Neural cell (in vitro differentiated cells): ENCODE measurements around the gene ZNF687.

Source experiments
- EP300 ChIP-seq: fragments of 450-650 bp; conservative IDR thresholded peaks from 2 replicates; pipeline ENCODE4 v1.6.1; 2014; ENCODE audit warnings: antibody characterized with exemption, mild to moderate bottlenecking, moderate library complexity; ENCODE audit not compliant: poor library complexity, severe bottlenecking
- MXI1 ChIP-seq: fragments of 450-650 bp; conservative IDR thresholded peaks from 2 replicates; pipeline ENCODE4 v1.6.1; 2014; ENCODE audit warnings: antibody characterized with exemption, mild to moderate bottlenecking; ENCODE audit not compliant: poor library complexity, severe bottlenecking
- POLR2AphosphoS5 ChIP-seq: IDR thresholded peaks from 2 replicates; pipeline ENCODE4 v1.6.1; 2012
- RAD21 ChIP-seq: fragments of 450-650 bp; conservative IDR thresholded peaks from 2 replicates; pipeline ENCODE4 v1.6.1; 2014; ENCODE audit warnings: antibody characterized with exemption, mild to moderate bottlenecking, moderate library complexity
- TAF1 ChIP-seq: IDR thresholded peaks from 2 replicates; pipeline ENCODE4 v1.6.1; 2012; ENCODE audit warnings: low read depth
- TF ChIP-seq, protein P1 (sequence below): fragments of 450-650 bp; IDR thresholded peaks from 2 replicates; pipeline ENCODE4 v1.5.1; 2014; ENCODE audit warnings: antibody characterized with exemption, mild to moderate bottlenecking, moderate library complexity; ENCODE audit not compliant: poor library complexity, severe bottlenecking

- TF ChIP-seq, protein P1, sequence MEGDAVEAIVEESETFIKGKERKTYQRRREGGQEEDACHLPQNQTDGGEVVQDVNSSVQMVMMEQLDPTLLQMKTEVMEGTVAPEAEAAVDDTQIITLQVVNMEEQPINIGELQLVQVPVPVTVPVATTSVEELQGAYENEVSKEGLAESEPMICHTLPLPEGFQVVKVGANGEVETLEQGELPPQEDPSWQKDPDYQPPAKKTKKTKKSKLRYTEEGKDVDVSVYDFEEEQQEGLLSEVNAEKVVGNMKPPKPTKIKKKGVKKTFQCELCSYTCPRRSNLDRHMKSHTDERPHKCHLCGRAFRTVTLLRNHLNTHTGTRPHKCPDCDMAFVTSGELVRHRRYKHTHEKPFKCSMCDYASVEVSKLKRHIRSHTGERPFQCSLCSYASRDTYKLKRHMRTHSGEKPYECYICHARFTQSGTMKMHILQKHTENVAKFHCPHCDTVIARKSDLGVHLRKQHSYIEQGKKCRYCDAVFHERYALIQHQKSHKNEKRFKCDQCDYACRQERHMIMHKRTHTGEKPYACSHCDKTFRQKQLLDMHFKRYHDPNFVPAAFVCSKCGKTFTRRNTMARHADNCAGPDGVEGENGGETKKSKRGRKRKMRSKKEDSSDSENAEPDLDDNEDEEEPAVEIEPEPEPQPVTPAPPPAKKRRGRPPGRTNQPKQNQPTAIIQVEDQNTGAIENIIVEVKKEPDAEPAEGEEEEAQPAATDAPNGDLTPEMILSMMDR: no peak
- TF ChIP-seq POLR2AphosphoS5 (no peak), TAF1 (no peak), EP300 (no peak), RAD21 (no peak), MXI1 (no peak)
These were observed 8.1 kb upstream of the ZNF687 start for GRCh38 chr1:151273924-151274466.
